Measurements from ENCODE around the gene LSS.

The LSS gene

DNA sequence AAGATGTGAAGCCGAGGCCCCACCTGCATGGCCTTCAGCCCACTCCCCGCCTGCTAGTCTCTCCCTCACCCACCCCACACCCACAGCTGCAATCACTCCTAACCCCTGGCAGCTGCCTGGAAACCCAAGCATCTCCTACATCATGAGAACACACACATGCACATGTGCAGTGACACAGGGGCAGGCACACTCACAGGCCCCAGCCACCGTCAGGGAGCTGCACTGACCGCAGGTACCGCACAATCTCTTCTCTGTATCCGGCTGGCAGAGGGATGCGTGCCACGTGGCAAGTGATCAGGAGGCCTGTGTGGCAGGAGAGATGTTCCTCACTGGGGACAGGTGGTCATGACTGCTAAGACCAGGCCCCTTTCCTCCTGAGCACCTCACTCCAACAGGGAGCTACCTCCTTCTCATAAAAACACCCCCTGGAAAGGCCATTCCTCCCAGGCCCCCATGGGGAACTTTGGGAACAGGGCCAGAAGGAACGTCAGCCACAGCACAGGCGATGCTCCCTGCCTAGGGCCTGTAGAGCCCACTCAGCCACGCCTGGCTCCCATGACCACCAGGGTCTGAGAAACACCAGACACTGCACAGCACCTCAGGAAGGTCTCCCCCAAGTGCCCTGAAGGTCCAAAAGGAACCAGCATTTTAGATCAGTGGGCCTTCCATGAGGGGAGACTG lies 6.0 kb downstream of the LSS start:
- DNase-seq, result no peak
- H3F3A ChIP-seq (ENCODE audit: insufficient read depth, low read length), result peaks cover 8% of the 10 kb centered on the region
- H3K9me2 ChIP-seq (replicated peaks; ENCODE audit: insufficient read depth, low read length), result no peaks in the 10 kb centered on the region
- peaks cover 7% of the 10 kb centered on the region for H3K36me3 ChIP-seq (replicated peaks; ENCODE audit: insufficient read depth, low read length)
- peaks cover 73% of the 10 kb centered on the region for H3K79me2 ChIP-seq (ENCODE audit: low read length)
- peaks cover 15% of the 10 kb centered on the region for H3K4me1 ChIP-seq (ENCODE audit: low read length)
- no peaks in the 10 kb centered on the region for H3K9me3 ChIP-seq (replicated peaks; ENCODE audit: insufficient read depth, low read length)
- TF ChIP-seq EZH2 (optimal IDR thresholded peaks at IDR 0.05; ENCODE audit: low read depth, low read length) (no peak), EZH2phosphoT487 (IDR thresholded peaks at IDR 0.05; ENCODE audit: low read length) (no peak)
- TF ChIP-seq, protein P1, sequence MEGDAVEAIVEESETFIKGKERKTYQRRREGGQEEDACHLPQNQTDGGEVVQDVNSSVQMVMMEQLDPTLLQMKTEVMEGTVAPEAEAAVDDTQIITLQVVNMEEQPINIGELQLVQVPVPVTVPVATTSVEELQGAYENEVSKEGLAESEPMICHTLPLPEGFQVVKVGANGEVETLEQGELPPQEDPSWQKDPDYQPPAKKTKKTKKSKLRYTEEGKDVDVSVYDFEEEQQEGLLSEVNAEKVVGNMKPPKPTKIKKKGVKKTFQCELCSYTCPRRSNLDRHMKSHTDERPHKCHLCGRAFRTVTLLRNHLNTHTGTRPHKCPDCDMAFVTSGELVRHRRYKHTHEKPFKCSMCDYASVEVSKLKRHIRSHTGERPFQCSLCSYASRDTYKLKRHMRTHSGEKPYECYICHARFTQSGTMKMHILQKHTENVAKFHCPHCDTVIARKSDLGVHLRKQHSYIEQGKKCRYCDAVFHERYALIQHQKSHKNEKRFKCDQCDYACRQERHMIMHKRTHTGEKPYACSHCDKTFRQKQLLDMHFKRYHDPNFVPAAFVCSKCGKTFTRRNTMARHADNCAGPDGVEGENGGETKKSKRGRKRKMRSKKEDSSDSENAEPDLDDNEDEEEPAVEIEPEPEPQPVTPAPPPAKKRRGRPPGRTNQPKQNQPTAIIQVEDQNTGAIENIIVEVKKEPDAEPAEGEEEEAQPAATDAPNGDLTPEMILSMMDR (IDR thresholded peaks at IDR 0.05; ENCODE audit: low read length), result no peak
- H3K27me3 ChIP-seq (replicated peaks; ENCODE audit: insufficient read depth, low read length), result no peaks in the 10 kb centered on the region
- peaks cover 20% of the 10 kb centered on the region for H4K20me1 ChIP-seq (ENCODE audit: insufficient read depth, low read length)
- no peak overlapping the region for H3K4me3 ChIP-seq (ENCODE audit: low read length)
- H2AFZ ChIP-seq (ENCODE audit: low read length), result no peak overlapping the region
- H3K9ac ChIP-seq (ENCODE audit: low read length), result no peak overlapping the region
- H3K4me2 ChIP-seq (ENCODE audit: low read depth, low read length), result no peak overlapping the region
- no peak overlapping the region for H3K27ac ChIP-seq (ENCODE audit: low read length)

DNA sequence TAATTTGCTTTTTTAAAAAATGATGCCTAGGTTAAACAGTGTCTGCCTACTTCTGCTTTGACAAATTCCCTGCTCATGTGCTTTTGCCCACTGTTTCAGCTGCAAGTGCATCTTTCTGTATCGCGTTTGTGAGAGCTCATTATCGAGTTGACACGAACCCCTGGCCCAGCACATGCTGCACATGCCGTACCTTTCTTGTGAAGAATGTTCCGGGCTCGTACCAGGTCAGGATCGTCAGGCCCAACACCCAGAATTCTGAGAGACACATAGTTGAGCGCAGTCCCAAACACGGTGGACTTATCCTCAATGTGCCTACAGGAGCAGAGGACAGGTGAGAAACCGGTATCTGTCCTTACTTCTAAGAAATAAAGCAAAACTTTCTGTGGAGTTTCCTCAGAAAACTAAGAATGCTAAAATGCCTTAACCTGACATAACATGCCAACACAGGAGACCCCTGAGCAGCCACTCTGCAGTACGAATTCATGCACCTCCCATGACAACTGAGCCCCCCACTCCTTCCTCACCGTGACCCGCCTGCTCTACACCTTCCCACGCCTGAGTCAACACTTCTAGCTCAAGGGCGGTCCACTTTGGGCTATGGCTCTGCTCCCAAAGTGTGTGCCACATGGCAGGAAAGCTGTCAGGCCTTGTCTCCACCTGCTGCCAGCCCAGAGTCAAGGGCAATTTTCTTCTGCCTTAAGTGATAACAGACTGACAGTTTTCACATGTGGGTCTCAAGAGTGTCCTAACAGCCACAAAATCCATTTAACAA lies 6.7 kb downstream of the LSS start:
- no peak for DNase-seq
- Histone ChIP-seq H3K9me2 (replicated peaks; ENCODE audit: insufficient read depth, low read length) (no peaks in the 10 kb centered on the region), H3K4me2 (ENCODE audit: low read depth, low read length) (no peak overlapping the region), H3K4me3 (ENCODE audit: low read length) (no peak overlapping the region), H3K27ac (ENCODE audit: low read length) (no peak overlapping the region), H4K20me1 (ENCODE audit: insufficient read depth, low read length) (peaks cover 16% of the 10 kb centered on the region; the same call in 1 of the 2 replicates), H3K27me3 (replicated peaks; ENCODE audit: insufficient read depth, low read length) (no peaks in the 10 kb centered on the region), H3K9ac (ENCODE audit: low read length) (no peak overlapping the region), H3K9me3 (replicated peaks; ENCODE audit: insufficient read depth, low read length) (no peaks in the 10 kb centered on the region), H3K4me1 (ENCODE audit: low read length) (peaks cover 9% of the 10 kb centered on the region), H3K79me2 (ENCODE audit: low read length) (peaks cover 66% of the 10 kb centered on the region), H2AFZ (ENCODE audit: low read length) (no peak overlapping the region), H3F3A (ENCODE audit: insufficient read depth, low read length) (0 out of 2 replicates have a peak, but pooled peaks cover under 1% of the 10 kb centered on the region), H3K36me3 (replicated peaks; ENCODE audit: insufficient read depth, low read length) (peaks cover 7% of the 10 kb centered on the region)
- no peak for TF ChIP-seq EZH2phosphoT487 (IDR thresholded peaks at IDR 0.05; ENCODE audit: low read length)
- TF ChIP-seq, protein P1 (IDR thresholded peaks at IDR 0.05; ENCODE audit: low read length), result no peak
- no peak for TF ChIP-seq EZH2 (optimal IDR thresholded peaks at IDR 0.05; ENCODE audit: low read depth, low read length)

DNA sequence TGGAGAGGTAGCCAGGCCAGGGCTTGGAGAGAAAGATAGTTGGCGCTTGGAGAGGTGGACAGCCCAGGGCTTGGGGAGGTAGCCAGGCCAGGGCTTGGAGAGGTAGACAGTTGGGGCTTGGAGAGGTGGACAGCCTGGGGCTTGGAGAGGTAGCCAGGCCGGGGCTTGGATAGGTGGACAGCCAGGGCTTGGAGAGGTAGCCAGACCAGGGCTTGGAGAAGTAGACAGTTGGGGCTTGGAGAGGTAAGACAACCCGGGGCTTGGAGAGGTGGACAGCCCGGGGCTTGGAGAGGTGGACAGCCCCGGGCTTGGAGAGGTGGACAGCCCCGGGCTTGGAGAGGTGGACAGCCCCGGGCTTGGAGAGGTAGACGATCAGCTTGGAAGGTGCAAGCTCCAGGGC lies 7.7 kb downstream of the LSS start:
- Histone ChIP-seq H3K9me3 (replicated peaks; ENCODE audit: insufficient read depth, low read length) (no peaks in the 10 kb centered on the region), H3K27me3 (replicated peaks; ENCODE audit: insufficient read depth, low read length) (no peaks in the 10 kb centered on the region), H3K9me2 (replicated peaks; ENCODE audit: insufficient read depth, low read length) (no peaks in the 10 kb centered on the region), H3K4me3 (ENCODE audit: low read length) (no peak overlapping the region), H3F3A (ENCODE audit: insufficient read depth, low read length) (no peaks in the 10 kb centered on the region), H3K27ac (ENCODE audit: low read length) (no peak overlapping the region), H4K20me1 (ENCODE audit: insufficient read depth, low read length) (peaks cover 8% of the 10 kb centered on the region; the same call in 1 of the 2 replicates), H3K9ac (ENCODE audit: low read length) (no peak overlapping the region), H3K36me3 (replicated peaks; ENCODE audit: insufficient read depth, low read length) (peaks cover 7% of the 10 kb centered on the region), H3K4me1 (ENCODE audit: low read length) (no peaks in the 10 kb centered on the region), H2AFZ (ENCODE audit: low read length) (no peak overlapping the region), H3K79me2 (ENCODE audit: low read length) (peaks cover 56% of the 10 kb centered on the region), H3K4me2 (ENCODE audit: low read depth, low read length) (no peak overlapping the region)
- DNase-seq, result no peak
- TF ChIP-seq, protein P1 (IDR thresholded peaks at IDR 0.05; ENCODE audit: low read length), result no peak
- no peak for TF ChIP-seq EZH2 (optimal IDR thresholded peaks at IDR 0.05; ENCODE audit: low read depth, low read length)
- no peak for TF ChIP-seq EZH2phosphoT487 (IDR thresholded peaks at IDR 0.05; ENCODE audit: low read length)

Data from MM.1S (cell line).